Peyer's patch (tissue), 4 donors: ENCODE results near the gene MTMR12.

ENCODE experiments used
- CTCF ChIP-seq, 6 experiments: fragments of 450-650 bp in 4 of 6; fragments of 200-600 bp in 2 of 6; sonication (generic) in 1 of 6; IDR thresholded peaks; one replicate each; pipeline ENCODE4 v1.5.1; 2017 to 2019; ENCODE audit warnings: antibody characterized with exemption in 6 of 6, mild to moderate bottlenecking in 3 of 6, moderate library complexity in 1 of 6
- POLR2A ChIP-seq, 2 donors: fragments of 450-650 bp; IDR thresholded peaks; one replicate each; pipeline ENCODE4 v1.5.1; 2017; ENCODE audit warnings: antibody characterized with exemption in 2 of 2, mild to moderate bottlenecking in 2 of 2, moderate library complexity in 2 of 2

- TF ChIP-seq CTCF (IDR thresholded peaks at IDR 0.05) (no peak), POLR2A (IDR thresholded peaks at IDR 0.05) (no peak)
These were observed 68.7 kb downstream of the MTMR12 start for GRCh38 chr5:32244017-32244416.
